HG02870 (cell line): Measurements from ENCODE around the gene SLC17A3.

ENCODE experiments used
- ATAC-seq: cut with Tn5 transposase; IDR thresholded peaks from one replicate; pipeline ENCODE4 v1.9.1; 2021; ENCODE audit warnings: mild to moderate bottlenecking, moderate library complexity; ENCODE audit not compliant: unreplicated experiment

SLC17A3 gene

GRCh38 chr6:25892877-25893276 lies 18.8 kb upstream of the SLC17A3 start:
- no peak for ATAC-seq

- ATAC-seq, result no peak
Observed at GRCh38 chr6:25889877-25890853, 16.1 kb upstream of the SLC17A3 start.

- ATAC-seq, result no peak
Observed at GRCh38 chr6:25888626-25889025, 14.6 kb upstream of the SLC17A3 start.

GRCh38 chr6:25886066-25886465 lies 12.0 kb upstream of the SLC17A3 start:
- no peak for ATAC-seq

DNA sequence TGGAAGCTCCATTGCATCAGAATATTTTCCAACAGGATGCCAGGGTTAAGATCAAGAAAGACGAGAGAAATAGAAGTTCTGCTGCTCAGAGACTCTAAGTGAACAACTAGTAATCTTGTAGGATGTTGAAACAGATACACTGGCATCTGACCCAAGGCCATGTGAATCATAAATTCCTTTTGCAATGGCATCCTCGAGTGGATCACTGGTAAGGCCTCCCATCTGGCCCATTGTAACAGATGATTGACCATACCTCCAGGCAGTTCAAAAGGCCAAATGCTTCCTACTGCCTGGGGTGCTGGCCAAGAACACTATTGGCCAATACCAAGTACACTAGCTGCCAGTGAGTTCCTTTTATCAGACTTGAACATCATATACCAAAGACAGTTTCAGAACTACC lies 9.9 kb upstream of the SLC17A3 start:
- ATAC-seq, result no peak

GRCh38 chr6:25883536-25883935 lies 9.5 kb upstream of the SLC17A3 start:
- no peak for ATAC-seq

GRCh38 chr6:25882051-25882496 lies 8.0 kb upstream of the SLC17A3 start:
- no peak for ATAC-seq

- ATAC-seq, result no peak
Observed at GRCh38 chr6:25880601-25881000, 6.6 kb upstream of the SLC17A3 start.

DNA sequence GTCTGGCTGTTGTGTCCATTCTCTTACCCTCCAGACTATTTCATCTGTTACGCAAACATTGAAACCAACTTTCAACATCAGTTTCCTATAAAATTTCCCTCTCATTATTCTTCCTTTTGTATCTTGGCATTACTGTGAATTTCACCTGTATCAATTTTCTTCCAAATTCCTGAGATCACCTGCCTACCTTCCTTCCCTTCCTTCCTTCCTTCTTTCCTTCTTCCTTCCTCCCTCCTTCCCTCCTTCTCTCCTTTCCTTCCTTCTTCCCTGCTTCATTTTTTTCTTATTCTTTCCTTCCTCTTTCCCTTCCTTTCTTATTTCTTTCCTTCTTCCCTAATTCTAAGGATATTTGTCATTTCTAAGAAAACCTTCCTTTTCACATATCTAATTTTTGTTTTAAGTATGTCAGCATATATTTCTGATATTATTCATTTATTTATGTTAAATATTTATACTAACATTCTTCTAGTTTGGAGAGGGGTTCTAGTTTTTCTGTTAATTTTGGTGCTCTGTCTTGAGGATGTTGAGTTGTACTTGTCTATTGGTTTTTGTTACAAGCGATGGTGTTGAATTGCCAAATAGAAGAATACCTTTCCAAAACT lies 4.8 kb upstream of the SLC17A3 start:
- no peak for ATAC-seq

DNA sequence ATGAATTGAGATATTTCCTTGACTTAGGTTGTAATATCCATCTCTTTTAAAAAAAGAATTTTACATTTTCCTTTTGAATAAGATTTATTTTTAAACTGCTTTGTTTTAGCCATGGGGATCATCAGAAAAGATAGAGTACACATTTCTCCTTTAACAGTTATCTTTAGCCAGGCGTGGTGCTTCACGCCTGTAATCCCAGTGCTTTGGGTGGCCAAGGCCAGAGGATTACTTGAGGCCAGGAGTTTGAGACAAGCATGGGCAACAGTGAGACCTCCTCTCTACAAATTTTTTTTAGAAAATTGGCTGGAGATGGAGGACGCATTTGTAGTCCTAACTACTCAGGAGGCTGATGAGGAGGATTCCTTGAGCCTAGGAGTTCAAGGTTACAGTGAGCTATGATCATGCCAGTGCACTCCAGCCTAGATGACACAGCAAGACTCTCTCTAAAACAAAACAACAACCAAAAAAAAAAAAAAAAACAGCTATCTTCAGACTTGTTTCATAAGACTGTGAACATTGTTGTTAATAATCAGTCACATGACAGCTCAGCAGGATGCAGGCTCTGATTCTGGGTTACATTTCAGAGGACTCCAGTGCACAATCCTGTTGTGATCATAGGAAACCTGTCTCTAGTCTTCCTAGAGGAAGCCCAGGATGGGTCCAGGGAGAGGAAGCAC lies 2.0 kb upstream of the SLC17A3 start:
- ATAC-seq, result no peak

GRCh38 chr6:25875563-25875905 lies 1.5 kb upstream of the SLC17A3 start:
- no peak for ATAC-seq

GRCh38 chr6:25874822-25875562 lies 949 bp upstream of the SLC17A3 start:
- no peak for ATAC-seq

GRCh38 chr6:25872814-25873213 lies 1.2 kb downstream of the SLC17A3 start:
- ATAC-seq, result no peak

DNA sequence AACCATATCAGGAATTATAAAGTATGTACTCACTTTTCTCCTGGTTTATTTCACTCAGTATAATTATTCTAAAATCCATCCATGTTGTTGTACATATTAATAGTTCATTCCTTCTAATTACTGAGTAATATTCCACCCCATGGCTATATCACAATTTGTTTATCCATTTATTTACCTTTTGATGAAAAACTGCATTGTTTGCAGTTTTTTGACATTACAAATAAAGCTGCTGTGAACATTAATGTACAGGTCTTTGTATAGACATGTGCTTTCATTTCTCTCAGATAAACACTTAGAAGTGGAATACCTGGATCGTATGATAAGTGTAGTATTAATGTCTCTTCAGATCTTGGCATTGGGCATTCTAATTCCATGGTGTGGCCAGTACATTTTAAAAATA lies 4.2 kb downstream of the SLC17A3 start:
- ATAC-seq, result no peak

GRCh38 chr6:25868436-25869183 lies 5.4 kb downstream of the SLC17A3 start:
- ATAC-seq, result no peak

GRCh38 chr6:25866011-25866410 lies 8.0 kb downstream of the SLC17A3 start:
- no peak for ATAC-seq

GRCh38 chr6:25863360-25863759 lies 10.7 kb downstream of the SLC17A3 start:
- ATAC-seq, result no peak

GRCh38 chr6:25862199-25862598 lies 11.8 kb downstream of the SLC17A3 start:
- no peak for ATAC-seq

GRCh38 chr6:25852756-25853155 lies 21.3 kb downstream of the SLC17A3 start:
- no peak for ATAC-seq

DNA sequence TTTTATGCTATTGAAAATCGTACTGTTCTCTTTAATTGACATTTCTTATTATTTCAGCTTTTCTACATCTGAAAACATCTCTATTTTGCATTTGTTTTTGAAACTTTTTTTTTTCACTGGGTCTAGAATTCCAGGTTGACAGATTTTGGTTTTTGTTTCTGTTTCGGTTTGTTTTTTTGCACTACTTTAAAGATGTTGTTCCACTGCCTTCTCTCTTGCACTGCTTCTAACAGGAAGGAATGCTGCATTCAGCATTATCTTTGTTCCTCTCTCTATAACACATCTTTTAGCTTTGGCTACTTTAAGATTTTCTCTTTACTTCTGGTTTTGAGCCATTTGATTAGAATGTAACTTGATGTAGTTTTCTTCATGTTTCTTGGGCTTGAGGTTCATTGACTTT lies 22.1 kb downstream of the SLC17A3 start:
- no peak for ATAC-seq
